Smooth muscle cell (in vitro differentiated cells): ENCODE data around the gene ZNF587B. TPM values are rescaled to one million over a fixed set of nuclear protein-coding genes. Genes with fewer than 3 reads are reported as not detected.
"Not testable (repeated sequence)": the region's sequence is repeated elsewhere in the genome, so short reads cannot be mapped to it uniquely, and the experiment has no call there.

Source experiments
- DNase-seq: peaks from one replicate; lab custom pipeline; 2025; ENCODE audit not compliant: unreplicated experiment; lab: John Stamatoyannopoulos, UW
- H2AFZ ChIP-seq: fragments of 200-600 bp; sonication (generic); 2 replicates; pipeline ENCODE4 v1.6.0; 2016; ENCODE audit warnings: antibody characterized with exemption, low read depth, mild to moderate bottlenecking
- H3F3A ChIP-seq: fragments of 200-600 bp; sonication (generic); 2 replicates; pipeline ENCODE4 v1.6.0; 2017; ENCODE audit warnings: antibody characterized with exemption, low read depth
- H3K27ac ChIP-seq: fragments of 200-600 bp; sonication (generic); 2 replicates; pipeline ENCODE4 v1.5.1; 2016; ENCODE audit warnings: low read depth, mild to moderate bottlenecking
- H3K27me3 ChIP-seq: fragments of 200-600 bp; sonication (generic); 2 replicates; pipeline ENCODE4 v1.6.1; 2016; ENCODE audit warnings: low read depth, mild to moderate bottlenecking
- H3K36me3 ChIP-seq: fragments of 200-600 bp; sonication (generic); 2 replicates; pipeline ENCODE4 v1.5.1; 2016; ENCODE audit warnings: low read depth
- H3K4me1 ChIP-seq: fragments of 200-600 bp; sonication (generic); 2 replicates; pipeline ENCODE4 v1.5.1; 2016; ENCODE audit warnings: low read depth
- H3K4me2 ChIP-seq: fragments of 200-600 bp; sonication (generic); 2 replicates; pipeline ENCODE4 v1.6.0; 2016; ENCODE audit warnings: mild to moderate bottlenecking
- H3K4me3 ChIP-seq: fragments of 200-600 bp; sonication (generic); 2 replicates; pipeline ENCODE4 v1.5.1; 2016; ENCODE audit warnings: mild to moderate bottlenecking
- H3K79me2 ChIP-seq: fragments of 200-600 bp; sonication (generic); 2 replicates; pipeline ENCODE4 v1.6.0; 2016; ENCODE audit warnings: low read depth, mild to moderate bottlenecking
- H3K9ac ChIP-seq: fragments of 200-600 bp; sonication (generic); 2 replicates; pipeline ENCODE4 v1.6.0; 2016; ENCODE audit warnings: low read depth
- H3K9me3 ChIP-seq: fragments of 200-600 bp; sonication (generic); replicated peaks from 2 replicates; pipeline ENCODE4 v1.5.1; 2016; ENCODE audit warnings: low read depth
- H4K20me1 ChIP-seq: fragments of 200-600 bp; sonication (generic); 2 replicates; pipeline ENCODE4 v1.6.0; 2016; ENCODE audit warnings: low read depth
- CTCF ChIP-seq: fragments of 200-600 bp; sonication (generic); IDR thresholded peaks from 2 replicates; pipeline ENCODE4 v1.5.1; 2017; ENCODE audit warnings: borderline replicate concordance, mild to moderate bottlenecking, antibody characterized with exemption; ENCODE audit not compliant: insufficient read depth, poor library complexity, severe bottlenecking
- WGBS: methylation state at CpG from one replicate; pipeline ENCODE4 v1.1.7; 2016; ENCODE audit warnings: low lambda C conversion rate; 5-methylcytosine and 5-hydroxymethylcytosine counted together
- polyA plus RNA-seq: library from polyadenylated mRNA; unstranded; fragments of >200 nt; fragmentation: Nextera tagmentation; extraction: Ambion mirVana; gene quantifications from 2 replicates; pipeline ENCODE4 v1.2.1, GENCODE V29; 2016
- total RNA-seq: library from RNA; depleted of rRNA; stranded (reverse); fragments of >200 nt; gene quantifications from 2 replicates; pipeline ENCODE4 v1.2.3, GENCODE V29; 2014

The ZNF587B gene
- total and polyA plus RNA-seq, 2 experiments from 2014 or later = 1.2 to 6.7 TPM

- not testable (repeated sequence) for H3K9me3 ChIP-seq, H2AFZ ChIP-seq, H3F3A ChIP-seq, H3K27ac ChIP-seq, H3K4me3 ChIP-seq, H3K36me3 ChIP-seq, H3K9ac ChIP-seq, DNase-seq, H3K4me2 ChIP-seq, H3K4me1 ChIP-seq, H3K27me3 ChIP-seq
- 73% methylated on average over 2 of the region's 2 CpGs for WGBS
- Histone ChIP-seq H3K79me2 (peaks cover 46% of the 10 kb centered on the region), H4K20me1 (peaks cover 62% of the 10 kb centered on the region)
These were observed 24.0 kb downstream of the ZNF587B start for GRCh38 chr19:57854117-57854516.

GRCh38 chr19:57862351-57862750 lies 32.3 kb downstream of the ZNF587B start:
- H3K4me2 ChIP-seq, H3K27me3 ChIP-seq, H3K4me1 ChIP-seq, H3K9me3 ChIP-seq, DNase-seq, H3K4me3 ChIP-seq, H3K27ac ChIP-seq, H3K9ac ChIP-seq, H2AFZ ChIP-seq: not testable (repeated sequence)
- 95% methylated on average over 3 of the region's 3 CpGs for WGBS
- Histone ChIP-seq H3K36me3 (peaks cover 44% of the 10 kb centered on the region), H3F3A (peaks cover 25% of the 10 kb centered on the region), H4K20me1 (peaks cover 21% of the 10 kb centered on the region), H3K79me2 (peaks cover 34% of the 10 kb centered on the region)

GRCh38 chr19:57867868-57868492 lies 37.9 kb downstream of the ZNF587B start:
- TF ChIP-seq CTCF = no peak
- peaks cover 13% of the 10 kb centered on the region for H3K79me2 ChIP-seq
- no peak overlapping the region for H3K27ac ChIP-seq
- H3K36me3 ChIP-seq = peaks cover 51% of the 10 kb centered on the region
- H2AFZ ChIP-seq = no peak overlapping the region
- no peaks in the 10 kb centered on the region for H3K27me3 ChIP-seq
- peaks cover 28% of the 10 kb centered on the region for H3F3A ChIP-seq
- H3K4me2 ChIP-seq = no peak overlapping the region
- WGBS = 97% methylated on average over 7 of the region's 7 CpGs
- no peaks in the 10 kb centered on the region for H3K4me1 ChIP-seq
- DNase-seq = no peak
- H3K9me3 ChIP-seq = peaks cover 18% of the 10 kb centered on the region
- peaks cover 4% of the 10 kb centered on the region for H4K20me1 ChIP-seq
- no peak overlapping the region for H3K9ac ChIP-seq
- no peak overlapping the region for H3K4me3 ChIP-seq

GRCh38 chr19:57869655-57870054 lies 39.6 kb downstream of the ZNF587B start:
- not testable (repeated sequence) for H4K20me1 ChIP-seq, H3K4me2 ChIP-seq, H3K27me3 ChIP-seq, DNase-seq, H2AFZ ChIP-seq, H3K9ac ChIP-seq, H3K27ac ChIP-seq, H3K79me2 ChIP-seq, H3K4me1 ChIP-seq, H3K4me3 ChIP-seq
- peaks cover 30% of the 10 kb centered on the region for H3K9me3 ChIP-seq
- H3K36me3 ChIP-seq = peaks cover 61% of the 10 kb centered on the region
- 90% methylated on average over 6 of the region's 6 CpGs for WGBS
- peaks cover 27% of the 10 kb centered on the region for H3F3A ChIP-seq

GRCh38 chr19:57870225-57870624 lies 40.1 kb downstream of the ZNF587B start:
- H4K20me1 ChIP-seq = no peaks in the 10 kb centered on the region
- H3K27ac ChIP-seq = no peak overlapping the region
- H3K9me3 ChIP-seq = peaks cover 31% of the 10 kb centered on the region
- no peak overlapping the region for H2AFZ ChIP-seq
- H3K79me2 ChIP-seq = peaks cover 8% of the 10 kb centered on the region
- TF ChIP-seq CTCF = no peak
- H3K36me3 ChIP-seq = peaks cover 57% of the 10 kb centered on the region
- H3K4me2 ChIP-seq = no peak overlapping the region
- peaks cover 28% of the 10 kb centered on the region for H3F3A ChIP-seq
- H3K9ac ChIP-seq = no peak overlapping the region
- DNase-seq = no peak
- WGBS = 97% methylated on average over 2 of the region's 2 CpGs
- H3K4me1 ChIP-seq = no peaks in the 10 kb centered on the region
- no peaks in the 10 kb centered on the region for H3K27me3 ChIP-seq
- H3K4me3 ChIP-seq = no peak overlapping the region
